Gastroesophageal sphincter (tissue), 4 donors: Measurements from ENCODE around the gene PTPN1. TPM values are rescaled to one million over a fixed set of nuclear protein-coding genes. Genes with fewer than 3 reads are reported as not detected.

ENCODE experiments used
- ATAC-seq: fragments of 150-250 bp; one replicate; pipeline ENCODE4 v1.9.1; 2016; ENCODE audit warnings: mild to moderate bottlenecking, moderate library complexity
- H3K27ac ChIP-seq, 4 donors: fragments of 200-600 bp; sonication (generic) in 3 of 4; 1 replicate in 3 of 4; 2 replicates in 1 of 4; pipeline ENCODE4 v1.5.1; 2016 to 2019
- H3K27me3 ChIP-seq: fragments of 200-600 bp; sonication (generic); one replicate; pipeline ENCODE4 v1.5.1; 2019
- H3K36me3 ChIP-seq, 2 donors: fragments of 200-600 bp; sonication (generic); one replicate each; pipeline ENCODE4 v1.5.1; 2019; ENCODE audit warnings: control low read depth in 1 of 2
- H3K4me1 ChIP-seq, 3 donors: fragments of 200-600 bp; sonication (generic); 1 replicate in 2 of 3; 2 replicates in 1 of 3; pipeline ENCODE4 v1.5.1; 2016 to 2019; ENCODE audit warnings: control low read depth in 2 of 3
- H3K4me3 ChIP-seq, 2 donors: fragments of 200-600 bp; sonication (generic); one replicate each; pipeline ENCODE4 v1.5.1; 2019; ENCODE audit warnings: mild to moderate bottlenecking in 1 of 2, moderate library complexity in 1 of 2
- H3K9me3 ChIP-seq, 3 donors: fragments of 200-600 bp; sonication (generic); one replicate each; pipeline ENCODE4 v1.5.1; 2017 to 2019; ENCODE audit warnings: control low read depth in 2 of 3
- CTCF ChIP-seq, 4 experiments: fragments of 200-600 bp in 2 of 4; fragments of 450-650 bp in 2 of 4; sonication (generic) in 1 of 4; IDR thresholded peaks; one replicate each; pipeline ENCODE4 v1.5.1; 2017 to 2019; ENCODE audit warnings: antibody characterized with exemption in 4 of 4, mild to moderate bottlenecking in 2 of 4, moderate library complexity in 2 of 4
- EP300 ChIP-seq: sonication (generic); formaldehyde crosslinking; IDR thresholded peaks from one replicate; pipeline ENCODE4 v1.6.1; 2017; ENCODE audit warnings: antibody characterized with exemption, mild to moderate bottlenecking
- POLR2A ChIP-seq, 2 donors: fragments of 450-650 bp; IDR thresholded peaks; one replicate each; pipeline ENCODE4 v1.6.1; 2017; ENCODE audit warnings: antibody characterized with exemption in 2 of 2, mild to moderate bottlenecking in 2 of 2, moderate library complexity in 1 of 2
- POLR2AphosphoS5 ChIP-seq: sonication (generic); formaldehyde crosslinking; IDR thresholded peaks from one replicate; pipeline ENCODE4 v1.6.1; 2017; ENCODE audit warnings: antibody characterized with exemption
- WGBS, 2 donors: methylation state at CpG; one replicate each; pipeline ENCODE4 v1.1.5; 2018; ENCODE audit warnings: low coverage in 1 of 2; 5-methylcytosine and 5-hydroxymethylcytosine counted together
- total RNA-seq, 4 donors: library from RNA; depleted of rRNA; stranded (reverse); fragments of >200 nt; gene quantifications; one replicate each; pipeline ENCODE4 v1.1.0, GENCODE V29; 2016

PTPN1 gene
- total RNA-seq, 4 donors from 2014 or later: 27.6 to 43.6 (median 38.4) TPM

- Histone ChIP-seq H3K9me3 (no peaks in the 10 kb centered on the region), H3K27ac (no peak overlapping the region), H3K4me1 (peaks cover 4 to 100% (median 20%) of the 10 kb centered on the region in 3 donors), H3K36me3 (no peaks in the 10 kb centered on the region), H3K27me3 (no peaks in the 10 kb centered on the region), H3K4me3 (no peak overlapping the region)
- no peak for TF ChIP-seq EP300
- TF ChIP-seq POLR2A (IDR thresholded peaks at IDR 0.05): no peak
- no peak for TF ChIP-seq CTCF (IDR thresholded peaks at IDR 0.05)
- no peak for TF ChIP-seq POLR2AphosphoS5
- 82 to 85% methylated on average over 6 of the region's 6 CpGs for WGBS, 2 donors
- ATAC-seq: no peak
Observed at GRCh38 chr20:50532221-50532620, 22.0 kb downstream of the PTPN1 start.

- peaks cover 4 to 100% (median 15%) of the 10 kb centered on the region in 3 donors for H3K4me1 ChIP-seq
- no peaks in the 10 kb centered on the region for H3K9me3 ChIP-seq
- no peaks in the 10 kb centered on the region for H3K27me3 ChIP-seq
- no peak overlapping the region for H3K27ac ChIP-seq
- WGBS, 2 donors: 73 to 74% methylated on average over 2 of the region's 3 CpGs
- H3K36me3 ChIP-seq: no peaks in the 10 kb centered on the region
- ATAC-seq: no peak
- H3K4me3 ChIP-seq: no peak overlapping the region
- no peak for TF ChIP-seq CTCF (IDR thresholded peaks at IDR 0.05)
- TF ChIP-seq EP300: no peak
- TF ChIP-seq POLR2A (IDR thresholded peaks at IDR 0.05): no peak
- TF ChIP-seq POLR2AphosphoS5: no peak
Observed at GRCh38 chr20:50533061-50533460, 22.9 kb downstream of the PTPN1 start.

- Histone ChIP-seq H3K4me1 (peaks cover 4 to 100% (median 12%) of the 10 kb centered on the region in 3 donors), H3K4me3 (no peak overlapping the region), H3K36me3 (no peaks in the 10 kb centered on the region), H3K27ac (no peak overlapping the region), H3K9me3 (no peaks in the 10 kb centered on the region), H3K27me3 (no peaks in the 10 kb centered on the region)
- TF ChIP-seq CTCF (IDR thresholded peaks at IDR 0.05) (no peak), POLR2AphosphoS5 (no peak), EP300 (no peak), POLR2A (IDR thresholded peaks at IDR 0.05) (no peak)
- no peak for ATAC-seq
- WGBS, 2 donors: 83 to 91% methylated on average over 1 to 2 of the region's 7 CpGs
Observed at GRCh38 chr20:50533464-50533863, 23.3 kb downstream of the PTPN1 start.

- ATAC-seq: peak; percentile 22
- 22 to 50% methylated on average over 1 of the region's 1 CpG for WGBS, 2 donors
- no peak overlapping the region for H3K4me3 ChIP-seq
- peak overlapping the region in 2 of 4 donors; percentile 25 to 49 for H3K27ac ChIP-seq
- H3K9me3 ChIP-seq: no peaks in the 10 kb centered on the region
- no peaks in the 10 kb centered on the region for H3K36me3 ChIP-seq
- TF ChIP-seq POLR2AphosphoS5 (peak; percentile 77), CTCF (IDR thresholded peaks at IDR 0.05) (no peak)
- H3K4me1 ChIP-seq: peaks cover 0 to 100% (median 7%) of the 10 kb centered on the region in 3 donors
- no peaks in the 10 kb centered on the region for H3K27me3 ChIP-seq
Observed at GRCh38 chr20:50534567-50534966, 24.4 kb downstream of the PTPN1 start.

GRCh38 chr20:50535162-50535561, 25.0 kb downstream of the PTPN1 start:
- Histone ChIP-seq H3K4me3 (no peak overlapping the region), H3K9me3 (no peaks in the 10 kb centered on the region), H3K27me3 (no peaks in the 10 kb centered on the region), H3K27ac (peak overlapping the region in 2 of 4 donors; percentile 25 to 49), H3K36me3 (no peaks in the 10 kb centered on the region), H3K4me1 (peaks cover 0 to 100% (median 7%) of the 10 kb centered on the region in 3 donors)
- ATAC-seq: no peak
- 93% methylated on average over 5 to 8 of the region's 8 CpGs for WGBS, 2 donors
- TF ChIP-seq EP300 (no peak), POLR2A (IDR thresholded peaks at IDR 0.05) (no peak), CTCF (IDR thresholded peaks at IDR 0.05) (no peak), POLR2AphosphoS5 (no peak)
